HCT116 (cell line): ENCODE measurements around the gene DNAH7. TPM values are rescaled to one million over a fixed set of nuclear protein-coding genes. Genes with fewer than 3 reads are reported as not detected.

ENCODE experiments used
- ATAC-seq: fragments of 200-7000 bp; cut with Tn5 transposase; 2 replicates; pipeline ENCODE4 v1.9.1; 2020; ENCODE audit warnings: mild to moderate bottlenecking, moderate library complexity
- BruUV-seq: library from RNA; stranded (reverse); fragments of 400-500 nt; replicated peaks from 2 replicates; lab custom pipeline; 2021; lab: Mats Ljungman, UMichigan
- CTCF ChIA-PET: fragments of 300-600 bp; sonication (Branson Sonifier 250); formaldehyde crosslinking; loops from one replicate; lab custom pipeline; 2021; ENCODE audit warnings: antibody characterized with exemption; lab: Charles Lee
- POLR2A ChIA-PET: fragments of 300-600, 350-600 bp; sonication (Branson Sonifier 250); formaldehyde crosslinking; loops from one replicate; lab custom pipeline; 2021; ENCODE audit warnings: antibody characterized with exemption; lab: Charles Lee
- RAD21 ChIA-PET, 2 experiments: fragments of 300-600 bp; sonication (Branson Sonifier 250); formaldehyde crosslinking; loops; one replicate each; lab custom pipeline; 2023; ENCODE audit warnings: low total read pairs in 2 of 2; ENCODE audit not compliant: uncharacterized antibody in 2 of 2, unreplicated experiment in 2 of 2, low non-redundant PET in 1 of 2; lab: Charles Lee
- DNase-seq: peaks from one replicate; pipeline ENCODE4 v3.0.0-alpha.2; 2010; ENCODE audit warnings: low read depth, low spot score
- H2AFZ ChIP-seq: fragments of 200-600 bp; shearing (Covaris generic), sonication (generic); 2 replicates; pipeline ENCODE4 v1.6.1; 2017; ENCODE audit warnings: low read depth, mixed run types, mixed read lengths, antibody characterized with exemption, low read length; ENCODE audit not compliant: poor library complexity, severe bottlenecking
- H3K27ac ChIP-seq: 2 replicates; pipeline ENCODE4 v1.5.1; 2012; ENCODE audit warnings: low read depth, low read length
- H3K27me3 ChIP-seq: fragments of 200-600 bp; sonication (generic); 2 replicates; pipeline ENCODE4 v1.6.1; 2016; ENCODE audit warnings: mixed run types, low read length, mixed read lengths; ENCODE audit not compliant: insufficient read depth
- H3K36me3 ChIP-seq, 2 experiments: fragments of 200-500 bp in 1 of 2; fragments of 200-600 bp in 1 of 2; sonication (Bioruptor generic) in 1 of 2; sonication (generic) in 1 of 2; 2 replicates each; pipeline versions ENCODE4 v1.5.1 to v1.6.1; 2014 to 2016; ENCODE audit warnings: low read length in 2 of 2, inconsistent platforms in 1 of 2, mixed read lengths in 1 of 2, mixed run types in 1 of 2; ENCODE audit not compliant: insufficient read depth in 2 of 2, control insufficient read depth in 1 of 2
- H3K4me1 ChIP-seq, 2 experiments: fragments of 200-600 bp in 1 of 2; sonication (generic) in 1 of 2; 2 replicates each; pipeline versions ENCODE4 v1.5.1 to v1.6.1; 2012 to 2017; ENCODE audit warnings: low read length in 2 of 2, inconsistent platforms in 1 of 2, mild to moderate bottlenecking in 1 of 2, mixed read lengths in 1 of 2, mixed run types in 1 of 2, moderate library complexity in 1 of 2; ENCODE audit not compliant: insufficient read depth in 2 of 2, control insufficient read depth in 1 of 2
- H3K4me2 ChIP-seq: fragments of 200-600 bp; sonication (generic); 2 replicates; pipeline ENCODE4 v1.6.1; 2017; ENCODE audit warnings: mixed run types, low read length, mixed read lengths
- H3K4me3 ChIP-seq, 2 experiments: fragments of 200-600 bp in 1 of 2; sonication (generic) in 1 of 2; replicated peaks in 1 of 2; 2 replicates each; pipeline ENCODE4 v1.5.1; 2011 to 2016; ENCODE audit warnings: low read length in 2 of 2, control low read depth in 1 of 2, low read depth in 1 of 2, mild to moderate bottlenecking in 1 of 2, mixed read lengths in 1 of 2, mixed run types in 1 of 2
- H3K79me2 ChIP-seq: fragments of 200-600 bp; sonication (generic); 2 replicates; pipeline ENCODE4 v1.6.1; 2017; ENCODE audit warnings: mild to moderate bottlenecking, mixed run types, low read length, moderate library complexity, mixed read lengths; ENCODE audit not compliant: insufficient read depth
- H3K9ac ChIP-seq: fragments of 200-600 bp; sonication (generic); 2 replicates; pipeline ENCODE4 v1.6.1; 2016; ENCODE audit warnings: low read length, mixed read lengths
- H3K9me2 ChIP-seq: fragments of 200-600 bp; sonication (generic), shearing (Covaris generic); 2 replicates; pipeline ENCODE4 v1.6.1; 2017; ENCODE audit warnings: mixed run types, mild to moderate bottlenecking, moderate library complexity; ENCODE audit not compliant: insufficient read depth
- H3K9me3 ChIP-seq, 2 experiments: fragments of 200-500 bp in 1 of 2; fragments of 200-600 bp in 1 of 2; sonication (Bioruptor generic) in 1 of 2; sonication (generic) in 1 of 2; 2 replicates each; pipeline ENCODE4 v1.6.1; 2014 to 2017; ENCODE audit warnings: low read length in 2 of 2, mixed read lengths in 2 of 2, inconsistent platforms in 1 of 2, low read depth in 1 of 2, mild to moderate bottlenecking in 1 of 2, mixed run types in 1 of 2, moderate library complexity in 1 of 2; ENCODE audit not compliant: control insufficient read depth in 1 of 2, insufficient read depth in 1 of 2
- H4K20me1 ChIP-seq: fragments of 200-600 bp; sonication (generic), shearing (Covaris generic); 2 replicates; pipeline ENCODE4 v1.6.1; 2017; ENCODE audit warnings: mixed run types, mild to moderate bottlenecking, moderate library complexity; ENCODE audit not compliant: insufficient read depth
- ATF3 ChIP-seq: IDR thresholded peaks from 2 replicates; pipeline ENCODE4 v1.6.1; 2012
- CEBPB ChIP-seq: IDR thresholded peaks from 2 replicates; pipeline ENCODE4 v1.6.1; 2012; ENCODE audit warnings: low read depth
- CTCF ChIP-seq, 3 experiments: fragments of 200-600 bp in 1 of 3; sonication (generic) in 1 of 3; IDR thresholded peaks in 2 of 3; conservative IDR thresholded peaks in 1 of 3; 2 replicates each; pipeline ENCODE4 v1.5.1; 2012 to 2017; ENCODE audit warnings: low read depth in 2 of 3, low read length in 2 of 3, antibody characterized with exemption in 1 of 3, borderline replicate concordance in 1 of 3, control low read depth in 1 of 3, mild to moderate bottlenecking in 1 of 3, mixed read lengths in 1 of 3, mixed run types in 1 of 3, moderate library complexity in 1 of 3; ENCODE audit not compliant: insufficient read depth in 1 of 3
- EGR1 ChIP-seq: IDR thresholded peaks from 2 replicates; pipeline ENCODE4 v1.6.1; 2012; ENCODE audit warnings: low read depth
- ELF1 ChIP-seq: IDR thresholded peaks from 2 replicates; pipeline ENCODE4 v1.6.1; 2012; ENCODE audit warnings: low read depth, borderline replicate concordance
- EZH2 ChIP-seq: fragments of 200-600 bp; sonication (generic); IDR thresholded peaks from 2 replicates; pipeline ENCODE4 v1.6.1; 2017; ENCODE audit warnings: antibody characterized with exemption, mixed run types
- EZH2phosphoT487 ChIP-seq: fragments of 200-600 bp; IDR thresholded peaks from 2 replicates; pipeline ENCODE4 v1.6.1; 2018; ENCODE audit warnings: antibody characterized with exemption, borderline replicate concordance
- FOSL1 ChIP-seq: IDR thresholded peaks from 2 replicates; pipeline ENCODE4 v1.6.1; 2012; ENCODE audit warnings: low read depth
- JUND ChIP-seq: IDR thresholded peaks from 2 replicates; pipeline ENCODE4 v1.6.1; 2012
- MAX ChIP-seq: IDR thresholded peaks from 2 replicates; pipeline ENCODE4 v1.6.1; 2012
- POLR2AphosphoS5 ChIP-seq: IDR thresholded peaks from 2 replicates; pipeline ENCODE4 v1.6.1; 2011; ENCODE audit warnings: mild to moderate bottlenecking, low read depth, low read length, moderate library complexity
- REST ChIP-seq: IDR thresholded peaks from 2 replicates; pipeline ENCODE4 v1.6.1; 2012; ENCODE audit warnings: low read depth
- SIN3A ChIP-seq: IDR thresholded peaks from 2 replicates; pipeline ENCODE4 v1.6.1; 2012; ENCODE audit warnings: low read depth
- SP1 ChIP-seq: IDR thresholded peaks from 2 replicates; pipeline ENCODE4 v1.6.1; 2012; ENCODE audit warnings: low read depth
- SRF ChIP-seq: IDR thresholded peaks from 2 replicates; pipeline ENCODE4 v1.6.1; 2012; ENCODE audit warnings: low read depth
- TCF7L2 ChIP-seq: IDR thresholded peaks from 2 replicates; pipeline ENCODE4 v1.7.0; 2011; ENCODE audit warnings: borderline replicate concordance, inconsistent platforms; ENCODE audit not compliant: insufficient read depth, insufficient read length; ENCODE audit errors: extremely low read depth
- YY1 ChIP-seq: IDR thresholded peaks from 2 replicates; pipeline ENCODE4 v1.6.1; 2011; ENCODE audit warnings: low read length, low read depth, moderate library complexity, mild to moderate bottlenecking; ENCODE audit not compliant: insufficient replicate concordance; ENCODE audit errors: extremely low read depth
- ZFX ChIP-seq: fragments of 450-650 bp; IDR thresholded peaks from 2 replicates; pipeline ENCODE4 v1.6.1; 2017
- intact Hi-C: fragments of 100-400 bp; cut with micrococcal nuclease; formaldehyde crosslinking; loops from 2 replicates; pipeline ENCODE4 v1.10.0; 2022
- total RNA-seq: library from RNA; stranded (reverse); gene quantifications from one replicate; pipeline ENCODE4 v1.2.1, GENCODE V29; 2021; ENCODE audit not compliant: unreplicated experiment
- TF ChIP-seq, protein P1 (sequence below): IDR thresholded peaks from 2 replicates; pipeline ENCODE4 v1.6.1; 2011; ENCODE audit warnings: mild to moderate bottlenecking, low read length, moderate library complexity; ENCODE audit not compliant: insufficient replicate concordance; ENCODE audit errors: extremely low read depth

The DNAH7 gene
- total RNA-seq, 1 experiment from 2014 or later = not detected

GRCh38 chr2:195838002-195838401, 230.6 kb downstream of the DNAH7 start:
- Histone ChIP-seq H3K4me3 (no peak overlapping the region), H3K9me2 (no peaks in the 10 kb centered on the region), H4K20me1 (no peaks in the 10 kb centered on the region), H2AFZ (no peak overlapping the region), H3K36me3 (no peaks in the 10 kb centered on the region), H3K9ac (no peak overlapping the region), H3K4me2 (no peak overlapping the region), H3K27me3 (no peaks in the 10 kb centered on the region), H3K27ac (no peak overlapping the region), H3K4me1 (no peaks in the 10 kb centered on the region)
- BruUV-seq = no TSS peak
- RAD21 ChIA-PET = no interaction called here
- intact Hi-C loops = no loop called here
- CTCF ChIA-PET = no interaction called here
- TF ChIP-seq SP1 (no peak), CEBPB (no peak), ATF3 (no peak), MAX (no peak), CTCF (IDR thresholded peaks at IDR 0.05 in 2 of 3, conservative IDR thresholded peaks at IDR 0.05 in 1 of 3; ENCODE audit: borderline replicate concordance in 1 of 3, insufficient read depth in 1 of 3, low read depth in 2 of 3, low read length in 2 of 3) (no peak), SRF (no peak), JUND (no peak), EGR1 (no peak), EZH2 (no peak), EZH2phosphoT487 (no peak), SIN3A (no peak), ZFX (no peak), YY1 (no peak), REST (no peak), POLR2AphosphoS5 (no peak), FOSL1 (no peak), TCF7L2 (no peak), ELF1 (no peak)
- TF ChIP-seq, protein P1, sequence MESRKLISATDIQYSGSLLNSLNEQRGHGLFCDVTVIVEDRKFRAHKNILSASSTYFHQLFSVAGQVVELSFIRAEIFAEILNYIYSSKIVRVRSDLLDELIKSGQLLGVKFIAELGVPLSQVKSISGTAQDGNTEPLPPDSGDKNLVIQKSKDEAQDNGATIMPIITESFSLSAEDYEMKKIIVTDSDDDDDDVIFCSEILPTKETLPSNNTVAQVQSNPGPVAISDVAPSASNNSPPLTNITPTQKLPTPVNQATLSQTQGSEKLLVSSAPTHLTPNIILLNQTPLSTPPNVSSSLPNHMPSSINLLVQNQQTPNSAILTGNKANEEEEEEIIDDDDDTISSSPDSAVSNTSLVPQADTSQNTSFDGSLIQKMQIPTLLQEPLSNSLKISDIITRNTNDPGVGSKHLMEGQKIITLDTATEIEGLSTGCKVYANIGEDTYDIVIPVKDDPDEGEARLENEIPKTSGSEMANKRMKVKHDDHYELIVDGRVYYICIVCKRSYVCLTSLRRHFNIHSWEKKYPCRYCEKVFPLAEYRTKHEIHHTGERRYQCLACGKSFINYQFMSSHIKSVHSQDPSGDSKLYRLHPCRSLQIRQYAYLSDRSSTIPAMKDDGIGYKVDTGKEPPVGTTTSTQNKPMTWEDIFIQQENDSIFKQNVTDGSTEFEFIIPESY = no peak
- TF ChIP-seq, all 23 proteins: peak for 0
- DNase-seq = no peak
- Histone ChIP-seq H3K79me2 (no peaks in the 10 kb centered on the region), H3K9me3 (no peaks in the 10 kb centered on the region)
- POLR2A ChIA-PET = no interaction called here
- ATAC-seq = no peak
